Measurements from ENCODE around the gene LRRC47.
A peak's percentile ranks its signal among the peaks of the same experiment; 100 is the strongest.
"Not testable (repeated sequence)": the region's sequence is repeated elsewhere in the genome, so short reads cannot be mapped to it uniquely, and the experiment has no call there.

Gene LRRC47

GRCh38 chr1:3821004-3821403 is 24.7 kb upstream of the LRRC47 start:
- Mint-ChIP-seq H3K27ac (no peak overlapping the region), H3K36me3 (peaks cover 68% of the 10 kb centered on the region), H3K4me1 (no peaks in the 10 kb centered on the region), H3K4me3 (no peak overlapping the region), H3K9me3 (no peaks in the 10 kb centered on the region)
- DNase-seq (ENCODE audit: low spot score in 2 of 2) (no peak), ATAC-seq (no peak)

GRCh38 chr1:3820316-3820715 is 24.0 kb upstream of the LRRC47 start:
- Mint-ChIP-seq H3K4me3 (no peak overlapping the region), H3K4me1 (no peaks in the 10 kb centered on the region), H3K36me3 (peaks cover 62% of the 10 kb centered on the region), H3K9me3 (no peaks in the 10 kb centered on the region), H3K27ac (peak overlapping the region; percentile 26)
- no peak for DNase-seq (ENCODE audit: low spot score in 2 of 2)
- no peak for ATAC-seq

GRCh38 chr1:3819771-3820200 is 23.5 kb upstream of the LRRC47 start:
- Mint-ChIP-seq H3K4me1 (no peaks in the 10 kb centered on the region), H3K27ac (peak overlapping the region; percentile 26), H3K9me3 (no peaks in the 10 kb centered on the region), H3K36me3 (peaks cover 67% of the 10 kb centered on the region), H3K4me3 (no peak overlapping the region)
- DNase-seq (ENCODE audit: low spot score in 2 of 2) (no peak), ATAC-seq (no peak)

- DNase-seq (ENCODE audit: low spot score in 2 of 2) = no peak
- no peaks in the 10 kb centered on the region for H3K9me3 Mint-ChIP-seq
- no peak overlapping the region for H3K27ac Mint-ChIP-seq
Measured at GRCh38 chr1:3817821-3818597, 21.7 kb upstream of the LRRC47 start.

GRCh38 chr1:3817138-3817740 is 20.9 kb upstream of the LRRC47 start:
- no peaks in the 10 kb centered on the region for H3K4me1 Mint-ChIP-seq
- ATAC-seq = no peak
- H3K27ac Mint-ChIP-seq = no peak overlapping the region
- no peak overlapping the region for H3K4me3 Mint-ChIP-seq
- H3K9me3 Mint-ChIP-seq = no peaks in the 10 kb centered on the region
- no peak for DNase-seq (ENCODE audit: low spot score in 2 of 2)
- peaks cover 54% of the 10 kb centered on the region for H3K36me3 Mint-ChIP-seq

More at GRCh38 chr1:3817821-3818597, 21.7 kb upstream of the LRRC47 start:
- Mint-ChIP-seq H3K36me3 (peaks cover 62% of the 10 kb centered on the region), H3K4me1 (no peaks in the 10 kb centered on the region), H3K4me3 (no peak overlapping the region)
- ATAC-seq = no peak

GRCh38 chr1:3816331-3817137 is 20.2 kb upstream of the LRRC47 start:
- Mint-ChIP-seq H3K36me3 (peaks cover 51% of the 10 kb centered on the region), H3K27ac (no peak overlapping the region), H3K9me3 (no peaks in the 10 kb centered on the region), H3K4me1 (no peaks in the 10 kb centered on the region), H3K4me3 (no peak overlapping the region)
- DNase-seq (ENCODE audit: low spot score in 2 of 2) = no peak
- ATAC-seq = no peak

- no peak for ATAC-seq
- Mint-ChIP-seq H3K4me1 (peaks cover 4% of the 10 kb centered on the region), H3K27ac (no peak overlapping the region), H3K4me3 (no peak overlapping the region), H3K9me3 (no peaks in the 10 kb centered on the region), H3K36me3 (peaks cover 36% of the 10 kb centered on the region)
- DNase-seq (ENCODE audit: low spot score in 2 of 2) = no peak
Measured at GRCh38 chr1:3814771-3815561, 18.7 kb upstream of the LRRC47 start.

GRCh38 chr1:3814065-3814464 is 17.8 kb upstream of the LRRC47 start:
- Mint-ChIP-seq H3K4me3 (no peak overlapping the region), H3K27ac (no peak overlapping the region), H3K36me3 (peaks cover 27% of the 10 kb centered on the region), H3K9me3 (no peaks in the 10 kb centered on the region), H3K4me1 (peaks cover 7% of the 10 kb centered on the region)
- DNase-seq (ENCODE audit: low spot score in 2 of 2) (no peak), ATAC-seq (no peak)

GRCh38 chr1:3811595-3811911 is 15.3 kb upstream of the LRRC47 start:
- Mint-ChIP-seq H3K27ac (peak overlapping the region; percentile 76), H3K4me1 (peaks cover 7% of the 10 kb centered on the region), H3K9me3 (peaks cover 4% of the 10 kb centered on the region), H3K4me3 (no peak overlapping the region), H3K36me3 (peaks cover 13% of the 10 kb centered on the region)
- no peak for ATAC-seq
- DNase-seq (ENCODE audit: low spot score in 2 of 2) = no peak

- not testable (repeated sequence) for DNase-seq (ENCODE audit: low spot score in 2 of 2); H3K4me1 Mint-ChIP-seq; H3K9me3 Mint-ChIP-seq
- Mint-ChIP-seq H3K27ac (peak overlapping the region; percentile 21), H3K36me3 (peaks cover 13% of the 10 kb centered on the region), H3K4me3 (peak overlapping the region; percentile 16)
- ATAC-seq = peak; percentile 73
Measured at GRCh38 chr1:3810149-3810761, 14.0 kb upstream of the LRRC47 start.

GRCh38 chr1:3809680-3810079 is 13.4 kb upstream of the LRRC47 start:
- H3K4me1 Mint-ChIP-seq = peaks cover 7% of the 10 kb centered on the region
- peaks cover 7% of the 10 kb centered on the region for H3K36me3 Mint-ChIP-seq
- peaks cover 4% of the 10 kb centered on the region for H3K9me3 Mint-ChIP-seq
- ATAC-seq (no peak), DNase-seq (ENCODE audit: low spot score in 2 of 2) (no peak)
- peak overlapping the region; percentile 21 for H3K27ac Mint-ChIP-seq
- peak overlapping the region; percentile 16 for H3K4me3 Mint-ChIP-seq

GRCh38 chr1:3807769-3808168 is 11.5 kb upstream of the LRRC47 start:
- no peak overlapping the region for H3K27ac Mint-ChIP-seq
- no peak for DNase-seq (ENCODE audit: low spot score in 2 of 2)
- no peak for ATAC-seq
- peaks cover 4% of the 10 kb centered on the region for H3K9me3 Mint-ChIP-seq
- no peak overlapping the region for H3K4me3 Mint-ChIP-seq
- no peaks in the 10 kb centered on the region for H3K36me3 Mint-ChIP-seq
- peaks cover 7% of the 10 kb centered on the region for H3K4me1 Mint-ChIP-seq

- peaks cover 21% of the 10 kb centered on the region for H3K4me1 Mint-ChIP-seq
- no peak overlapping the region for H3K4me3 Mint-ChIP-seq
- peaks cover 5% of the 10 kb centered on the region for H3K36me3 Mint-ChIP-seq
- peaks cover 4% of the 10 kb centered on the region for H3K9me3 Mint-ChIP-seq
- ATAC-seq = no peak
- no peak for DNase-seq (ENCODE audit: low spot score in 2 of 2)
- H3K27ac Mint-ChIP-seq = peak overlapping the region; percentile 4
Measured at GRCh38 chr1:3805038-3805437, 8.7 kb upstream of the LRRC47 start.

GRCh38 chr1:3804627-3804944 is 8.3 kb upstream of the LRRC47 start:
- H3K9me3 Mint-ChIP-seq; H3K27ac Mint-ChIP-seq; ATAC-seq; DNase-seq (ENCODE audit: low spot score in 2 of 2); H3K36me3 Mint-ChIP-seq: not testable (repeated sequence)
- H3K4me3 Mint-ChIP-seq = peak overlapping the region; percentile 27
- peaks cover 22% of the 10 kb centered on the region for H3K4me1 Mint-ChIP-seq

Data from stimulated activated effector memory CD8-positive, alpha-beta T cell treated with anti-CD3 and anti-CD28 coated beads, Interleukin-12 subunit alpha, Interleukin-12 subunit beta, amount 100 ng/mL, for 72 hours (primary cell).